Ishikawa (cell line): ENCODE results near the gene WDR70.

ENCODE experiments used
- CEBPB ChIP-seq: IDR thresholded peaks from 2 replicates; pipeline ENCODE4 v1.6.1; 2012
- CREB1 ChIP-seq: IDR thresholded peaks from 2 replicates; pipeline ENCODE4 v1.6.1; 2012; ENCODE audit warnings: low read depth
- EGR1 ChIP-seq: IDR thresholded peaks from 2 replicates; pipeline ENCODE4 v1.6.1; 2012
- EP300 ChIP-seq: IDR thresholded peaks from 2 replicates; pipeline ENCODE4 v1.6.1; 2012; ENCODE audit warnings: borderline replicate concordance
- FOXM1 ChIP-seq: IDR thresholded peaks from 2 replicates; pipeline ENCODE4 v1.6.1; 2012; ENCODE audit warnings: low read depth, borderline replicate concordance
- MAX ChIP-seq: IDR thresholded peaks from 2 replicates; pipeline ENCODE4 v1.6.1; 2012
- NFIC ChIP-seq: IDR thresholded peaks from 2 replicates; pipeline ENCODE4 v1.6.1; 2012
- RAD21 ChIP-seq: IDR thresholded peaks from 2 replicates; pipeline ENCODE4 v1.6.1; 2012; ENCODE audit warnings: low read depth
- REST ChIP-seq: IDR thresholded peaks from 2 replicates; pipeline ENCODE4 v1.6.1; 2012; ENCODE audit warnings: low read depth, mild to moderate bottlenecking
- TAF1 ChIP-seq: IDR thresholded peaks from 2 replicates; pipeline ENCODE4 v1.6.1; 2012; ENCODE audit warnings: low read depth, mild to moderate bottlenecking
- TCF12 ChIP-seq: IDR thresholded peaks from 2 replicates; pipeline ENCODE4 v1.6.1; 2012; ENCODE audit warnings: low read depth
- TEAD4 ChIP-seq: IDR thresholded peaks from 2 replicates; pipeline ENCODE4 v1.6.1; 2012
- USF1 ChIP-seq: IDR thresholded peaks from 2 replicates; pipeline ENCODE4 v1.6.1; 2012
- YY1 ChIP-seq: IDR thresholded peaks from 2 replicates; pipeline ENCODE4 v1.6.1; 2012; ENCODE audit warnings: low read depth
- ZBTB7A ChIP-seq: IDR thresholded peaks from 2 replicates; pipeline ENCODE4 v1.6.1; 2012; ENCODE audit warnings: low read depth

Gene WDR70

GRCh38 chr5:37494756-37495155, 115.6 kb downstream of the WDR70 start:
- TF ChIP-seq CREB1: no peak
- TF ChIP-seq TAF1: no peak
- TF ChIP-seq EGR1: no peak
- no peak for TF ChIP-seq CEBPB
- no peak for TF ChIP-seq TCF12
- no peak for TF ChIP-seq ZBTB7A
- TF ChIP-seq YY1: no peak
- TF ChIP-seq NFIC: no peak
- TF ChIP-seq FOXM1: no peak
- TF ChIP-seq TEAD4: no peak
- no peak for TF ChIP-seq REST
- no peak for TF ChIP-seq RAD21
- TF ChIP-seq MAX: no peak
- no peak for TF ChIP-seq USF1
- no peak for TF ChIP-seq EP300

- TF ChIP-seq TAF1 (no peak), RAD21 (no peak), EGR1 (no peak), MAX (no peak), EP300 (no peak), CEBPB (no peak), ZBTB7A (no peak), NFIC (no peak), TCF12 (no peak), YY1 (no peak), REST (no peak), USF1 (no peak), TEAD4 (no peak)
Observed at GRCh38 chr5:37495210-37495609, 116.1 kb downstream of the WDR70 start.

GRCh38 chr5:37495668-37496347, 116.7 kb downstream of the WDR70 start:
- TF ChIP-seq USF1 (no peak), TCF12 (no peak), RAD21 (no peak), MAX (no peak), FOXM1 (no peak), NFIC (no peak), EGR1 (no peak), TEAD4 (no peak), TAF1 (no peak), YY1 (no peak), REST (no peak), CEBPB (no peak), EP300 (no peak)
